Erythroblast (primary cell): ENCODE measurements around the gene WDR13.

Experiments
- GATA1 ChIP-seq: IDR thresholded peaks from 2 replicates; pipeline ENCODE4 v1.6.1; 2011; ENCODE audit warnings: low read depth, mild to moderate bottlenecking, control low read depth, low read length, moderate library complexity
- POLR2A ChIP-seq: IDR thresholded peaks from 2 replicates; pipeline ENCODE4 v1.6.1; 2011; ENCODE audit warnings: mild to moderate bottlenecking, low read length

DNA sequence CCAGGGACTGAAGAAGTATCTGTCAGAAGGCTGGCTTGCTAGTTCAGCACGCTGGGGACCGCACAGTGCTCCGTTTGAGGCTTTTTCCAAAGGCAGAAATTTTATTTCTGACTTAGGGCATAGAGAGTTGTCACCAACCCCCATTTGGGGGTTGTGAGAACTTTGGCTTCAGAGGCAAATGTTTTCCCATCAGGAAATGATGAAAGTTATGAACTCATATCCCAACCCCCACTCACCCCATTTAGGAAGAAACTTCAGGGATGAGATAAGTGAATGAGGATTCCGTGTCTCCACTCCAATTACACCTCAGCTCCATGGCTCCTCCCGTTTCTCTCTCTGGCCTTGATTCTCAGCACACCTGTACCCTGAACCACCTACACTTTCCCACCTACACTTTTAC, 4.3 kb upstream of the WDR13 start:
- no peak for TF ChIP-seq POLR2A
- no peak for TF ChIP-seq GATA1
